ENCODE data around the gene PYDC2.

- TF ChIP-seq POLR2A (IDR thresholded peaks at IDR 0.05; ENCODE audit: low read depth, low read length) (no peak), POLR2AphosphoS5 (IDR thresholded peaks at IDR 0.05; ENCODE audit: insufficient read depth, low read depth, low read length) (no peak), EZH2 (IDR thresholded peaks at IDR 0.05; ENCODE audit: borderline replicate concordance, low read depth, low read length, severe bottlenecking) (no peak), CTCF (IDR thresholded peaks at IDR 0.05; ENCODE audit: extremely low read depth in 1 of 2, insufficient read depth in 1 of 2, low read depth in 1 of 2, low read length in 2 of 2) (no peak)
- TF ChIP-seq, protein P1, sequence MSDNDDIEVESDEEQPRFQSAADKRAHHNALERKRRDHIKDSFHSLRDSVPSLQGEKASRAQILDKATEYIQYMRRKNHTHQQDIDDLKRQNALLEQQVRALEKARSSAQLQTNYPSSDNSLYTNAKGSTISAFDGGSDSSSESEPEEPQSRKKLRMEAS (IDR thresholded peaks at IDR 0.05; ENCODE audit: insufficient read depth, insufficient read length): no peak
Observed at GRCh38 chr3:191499307-191500080, 38.5 kb downstream of the PYDC2 start.
